NT2/D1 (cell line): Measurements from ENCODE around the gene TP53RK.

Experiments used
- SUZ12 ChIP-seq: IDR thresholded peaks from 2 replicates; pipeline ENCODE4 v1.6.1; 2011; ENCODE audit not compliant: insufficient read length, insufficient read depth; ENCODE audit errors: extremely low read depth
- YY1 ChIP-seq: IDR thresholded peaks from 2 replicates; pipeline ENCODE4 v1.6.1; 2011; ENCODE audit not compliant: insufficient read length, insufficient read depth

- TF ChIP-seq SUZ12 (no peak), YY1 (no peak)
Observed at GRCh38 chr20:46673394-46674252, 15.6 kb downstream of the TP53RK start.
